Hematopoietic multipotent progenitor cell treated with erythropoietin and hydrocortisone succinate and interleukin-3 and kit ligand, for 15 days (in vitro differentiated cells): Measurements from ENCODE around the gene ITGA7.

ENCODE experiments used
- DNase-seq: peaks from one replicate; pipeline ENCODE4 v3.0.0-alpha.2; 2015; ENCODE audit warnings: low spot score

The ITGA7 gene

DNA sequence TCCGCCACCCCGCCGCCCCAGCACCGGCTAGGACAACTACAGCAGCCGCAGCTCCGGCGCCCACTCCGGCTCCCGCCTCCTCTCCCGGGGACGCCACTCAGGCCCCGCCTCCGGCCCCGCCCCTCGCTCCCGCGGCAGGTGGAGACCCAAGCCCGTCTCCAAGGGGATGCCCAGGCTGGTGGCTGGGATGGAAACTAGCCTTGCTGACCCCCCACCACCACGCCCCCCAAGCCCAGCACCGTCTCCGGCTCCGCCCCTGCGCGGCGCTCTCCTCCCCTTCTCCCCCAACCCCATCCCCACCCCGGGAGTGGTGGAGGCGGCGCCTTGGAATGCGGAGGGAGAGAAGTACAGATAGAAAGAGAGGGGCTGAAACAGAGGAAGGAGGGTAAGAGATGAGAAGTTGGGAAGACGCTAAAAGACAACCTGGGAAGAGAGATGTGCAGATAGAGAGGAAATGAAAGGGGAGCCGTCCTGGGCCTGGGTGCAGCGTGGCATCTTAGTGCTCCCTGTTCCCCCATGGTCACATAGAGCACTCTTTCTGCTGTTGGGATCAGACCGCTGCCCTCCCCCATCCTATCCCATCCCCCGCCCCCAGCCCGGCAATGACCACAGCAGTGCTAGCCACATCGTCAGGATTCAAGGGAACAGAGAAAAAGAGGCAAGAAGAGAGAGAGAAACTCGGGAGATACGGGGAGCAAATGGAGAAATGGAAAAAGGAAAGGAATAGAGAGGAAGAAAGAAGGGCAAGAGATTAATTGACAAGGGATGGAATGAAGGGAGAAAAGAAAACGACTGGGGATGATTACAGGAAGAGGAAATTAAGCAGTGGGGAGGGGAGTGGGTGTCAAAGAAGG is at the start of gene ITGA7:
ITGA7 (minus strand) TSS at position 64 of the 854 bp plus-strand sequence. CDS start 222 bp downstream, outside the sequence.
- no peak for DNase-seq

DNA sequence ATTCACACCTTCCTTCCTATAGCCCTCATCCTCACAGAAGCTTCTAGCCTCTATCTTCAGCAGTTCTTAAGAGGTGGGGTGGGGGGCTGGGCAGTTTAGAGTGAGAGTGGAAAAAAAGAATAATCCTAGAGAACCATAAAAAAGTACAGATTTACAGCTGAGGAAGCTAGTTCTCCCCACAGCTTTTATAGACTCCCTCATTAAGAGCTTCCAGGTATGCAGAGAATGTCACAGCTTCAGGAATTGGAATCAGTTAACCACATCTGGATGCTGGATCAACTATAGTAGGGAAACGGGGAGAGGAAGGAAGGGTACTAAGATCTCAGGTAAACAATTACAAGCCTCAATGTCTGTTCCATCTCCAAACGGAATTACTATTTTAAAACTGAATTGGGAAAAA is 47.5 kb upstream of the ITGA7 start:
- DNase-seq: no peak

GRCh38 chr12:55748230-55748993 is 40.7 kb upstream of the ITGA7 start:
- DNase-seq: no peak

GRCh38 chr12:55746913-55747231 is 39.2 kb upstream of the ITGA7 start:
- DNase-seq: no peak

DNA sequence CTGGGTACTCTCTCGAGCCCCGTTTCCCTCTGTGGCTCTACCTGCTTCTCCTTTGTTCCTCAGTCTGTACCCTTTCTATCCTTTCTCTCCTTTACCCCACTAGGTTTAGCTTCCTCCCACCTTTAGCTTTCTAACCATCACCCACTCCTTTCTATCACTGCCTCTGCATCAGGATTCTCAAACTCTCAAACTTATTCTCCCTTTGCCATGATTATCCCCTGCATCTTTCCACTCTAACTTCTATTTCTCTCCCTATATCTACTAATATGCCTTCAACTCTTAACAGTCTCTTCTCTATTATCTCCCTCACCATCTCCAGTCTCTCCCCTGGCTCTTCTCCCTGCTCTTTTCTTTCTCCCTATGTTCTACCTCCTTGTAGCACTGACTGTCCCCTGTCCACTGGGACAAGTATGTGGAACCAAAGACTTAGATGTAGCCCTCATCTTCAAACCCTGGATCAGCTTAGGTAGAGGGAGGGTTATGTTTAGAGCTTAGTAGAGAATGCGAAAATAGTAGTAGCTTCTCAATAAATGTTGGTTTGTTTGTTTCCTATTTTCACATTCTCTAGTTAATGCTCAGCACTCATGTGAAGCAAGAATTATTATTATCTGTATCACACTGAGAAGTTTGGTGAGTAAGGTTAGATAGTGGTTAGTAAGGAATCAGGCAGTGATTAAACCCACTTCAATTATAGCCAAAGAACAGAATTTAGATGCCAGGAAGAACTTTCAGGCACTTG is 38.6 kb upstream of the ITGA7 start:
- DNase-seq: no peak

GRCh38 chr12:55745361-55746173 is 37.9 kb upstream of the ITGA7 start:
- no peak for DNase-seq

DNA sequence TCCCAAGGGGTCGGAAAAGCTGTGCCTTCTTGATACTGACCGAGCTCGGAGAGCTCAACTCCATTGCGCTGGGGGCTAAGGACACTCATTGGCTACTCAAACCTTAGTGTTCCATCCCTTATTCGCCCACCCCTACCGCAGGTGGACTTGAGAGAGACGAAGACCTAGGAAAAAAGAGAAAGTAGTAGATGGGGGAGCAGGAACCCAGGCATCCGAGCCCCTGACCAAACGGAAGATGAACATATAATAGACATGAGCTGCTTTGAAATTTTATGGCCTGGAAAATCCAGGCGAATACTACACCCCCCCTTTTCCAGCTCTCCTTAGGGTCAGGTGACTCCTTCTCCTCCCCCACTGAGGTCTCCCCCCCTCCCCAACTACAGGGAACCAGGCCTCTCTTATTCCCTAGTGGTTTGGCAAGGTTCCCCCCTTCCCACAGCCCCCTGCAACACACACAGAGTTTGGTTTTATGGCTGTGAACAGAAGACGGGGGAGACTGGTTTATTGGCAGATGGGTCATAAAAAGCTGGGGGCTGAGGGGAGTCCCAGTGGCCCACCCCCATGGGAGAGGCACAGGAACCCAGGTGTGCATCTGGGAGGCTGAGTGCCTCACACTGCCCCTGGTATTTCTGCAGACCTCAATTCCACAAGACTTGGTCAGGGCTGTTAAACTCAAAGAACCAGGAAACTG is 36.8 kb upstream of the ITGA7 start:
- no peak for DNase-seq

GRCh38 chr12:55743406-55744339 is 36.0 kb upstream of the ITGA7 start:
- peak; percentile 29 for DNase-seq

GRCh38 chr12:55742719-55743405 is 35.2 kb upstream of the ITGA7 start, which contains the start of gene GDF11:
GDF11 (plus strand) TSS chr12:55743122; CDS start chr12:55743317, 195 bp downstream.
- no peak for DNase-seq

DNA sequence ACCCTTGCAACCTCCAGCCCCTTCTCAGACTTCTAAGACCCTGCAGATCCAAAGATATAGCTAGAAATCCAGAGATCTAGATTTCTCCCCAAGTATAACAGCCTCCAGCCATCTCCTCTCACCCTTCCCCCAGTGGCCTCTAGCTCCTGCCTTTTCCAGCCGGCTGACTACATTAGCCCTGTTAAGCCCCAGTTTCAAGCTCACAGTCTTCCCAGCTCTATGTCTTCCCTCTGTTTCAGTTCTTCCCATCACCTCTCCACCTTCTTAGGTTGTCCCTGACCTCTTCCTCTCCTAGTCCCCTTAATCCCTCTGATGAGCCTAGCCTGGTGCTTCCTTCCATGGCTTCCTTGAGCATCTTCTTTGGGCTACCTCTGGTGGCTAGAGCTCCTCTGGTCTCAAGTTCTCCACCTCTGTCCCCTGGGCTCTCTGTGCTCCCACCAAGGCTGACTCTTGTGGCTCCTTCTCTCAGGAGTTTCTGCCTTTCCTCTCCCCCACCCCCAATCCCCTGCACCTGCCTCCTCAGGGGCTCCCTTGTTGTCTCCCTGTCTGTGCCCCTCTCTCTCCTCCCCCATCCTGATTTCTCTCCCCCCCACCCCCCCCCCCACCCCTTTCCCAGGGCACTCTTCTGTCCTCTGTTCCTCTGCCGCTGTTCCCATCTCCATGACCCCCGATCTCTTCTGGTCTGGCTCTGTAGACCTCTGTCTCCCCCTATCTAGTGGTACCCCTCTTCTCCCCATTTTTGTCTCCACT is 34.4 kb upstream of the ITGA7 start:
- DNase-seq: no peak

DNA sequence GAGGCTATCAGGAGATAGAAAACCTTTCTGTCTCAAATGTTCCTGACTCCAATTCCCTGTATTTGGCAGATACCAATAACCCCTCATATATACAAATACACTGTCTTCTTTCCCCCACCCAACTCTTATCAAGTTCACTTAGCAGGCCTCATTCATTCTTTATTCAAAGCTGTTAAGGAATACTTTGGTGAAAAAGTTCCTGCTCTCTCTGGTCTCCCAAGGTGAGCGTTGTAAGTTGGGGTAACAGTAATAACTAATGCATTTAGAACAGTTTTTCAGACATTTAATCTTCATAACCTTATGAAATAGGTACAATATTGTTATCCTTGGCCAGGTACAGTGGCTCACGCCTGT is 31.3 kb upstream of the ITGA7 start:
- DNase-seq: no peak

GRCh38 chr12:55738123-55739024 is 30.7 kb upstream of the ITGA7 start:
- DNase-seq: peak; percentile 87

DNA sequence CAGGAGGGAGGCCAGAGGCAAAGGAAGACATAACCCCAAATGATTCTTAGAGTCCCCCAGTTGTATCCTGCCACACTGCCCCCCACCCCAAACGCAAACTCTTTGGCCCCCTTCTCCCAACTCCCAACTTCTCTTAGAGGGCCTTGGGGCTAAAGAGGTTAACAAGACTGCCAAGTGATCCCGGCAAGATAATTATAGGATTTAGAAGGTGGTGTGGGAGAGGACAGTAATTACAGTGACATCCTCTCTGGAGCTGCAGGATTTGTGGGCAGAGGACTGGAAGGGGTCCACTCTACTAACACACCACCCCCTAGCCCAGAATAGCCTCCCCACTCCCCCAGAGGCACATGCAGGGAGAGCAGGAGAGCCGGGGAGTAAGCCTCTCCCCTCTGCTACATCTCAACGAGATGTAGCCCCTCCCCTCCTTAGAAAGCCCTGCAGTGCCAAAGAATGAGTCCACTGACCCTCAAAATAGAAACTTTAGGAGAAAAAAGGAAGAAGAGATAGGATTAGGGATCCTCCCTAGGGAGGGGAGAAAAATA is 29.9 kb upstream of the ITGA7 start:
- no peak for DNase-seq

- peak; percentile 47 for DNase-seq
Observed at GRCh38 chr12:55736780-55737580, 29.3 kb upstream of the ITGA7 start.

DNA sequence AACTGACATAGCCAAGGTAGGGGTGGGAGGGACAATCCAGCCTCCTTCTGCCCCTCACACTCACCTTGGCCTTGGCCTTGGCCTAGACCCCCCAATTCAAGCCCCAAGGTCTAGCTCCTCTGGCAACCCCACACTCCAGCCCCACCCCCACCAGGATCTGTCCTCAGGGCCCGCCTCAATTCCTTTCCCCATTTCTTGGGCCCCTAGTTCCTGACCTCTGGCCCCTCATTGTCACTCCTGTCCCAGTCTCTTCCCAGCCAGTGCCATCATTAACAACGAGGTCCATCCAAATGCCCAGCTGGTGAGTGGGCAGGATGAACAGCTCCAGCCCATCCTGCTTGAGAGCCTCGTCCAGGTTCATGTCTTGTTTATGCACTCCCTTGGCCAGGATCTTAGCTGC is 28.4 kb upstream of the ITGA7 start:
- DNase-seq: no peak

DNA sequence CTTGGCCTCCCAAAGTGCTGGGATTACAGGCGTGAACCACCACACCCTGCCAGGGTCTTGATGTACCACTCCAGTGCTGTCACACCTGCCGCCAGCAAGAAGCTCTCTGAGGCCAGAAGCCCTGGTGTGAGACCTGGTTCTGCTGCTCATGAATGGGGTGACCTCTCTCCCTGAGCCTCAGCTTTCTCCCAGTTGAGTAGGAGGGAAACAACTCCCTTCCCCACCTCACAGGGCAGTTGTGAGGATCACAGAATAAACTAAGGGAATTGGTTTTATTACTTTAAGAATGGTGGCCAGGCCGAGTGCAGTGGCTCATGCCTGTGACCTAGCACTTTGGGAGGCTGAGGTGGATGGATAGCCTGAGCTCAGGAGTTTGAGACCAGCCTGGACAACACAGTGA is 26.9 kb upstream of the ITGA7 start:
- DNase-seq: no peak

DNA sequence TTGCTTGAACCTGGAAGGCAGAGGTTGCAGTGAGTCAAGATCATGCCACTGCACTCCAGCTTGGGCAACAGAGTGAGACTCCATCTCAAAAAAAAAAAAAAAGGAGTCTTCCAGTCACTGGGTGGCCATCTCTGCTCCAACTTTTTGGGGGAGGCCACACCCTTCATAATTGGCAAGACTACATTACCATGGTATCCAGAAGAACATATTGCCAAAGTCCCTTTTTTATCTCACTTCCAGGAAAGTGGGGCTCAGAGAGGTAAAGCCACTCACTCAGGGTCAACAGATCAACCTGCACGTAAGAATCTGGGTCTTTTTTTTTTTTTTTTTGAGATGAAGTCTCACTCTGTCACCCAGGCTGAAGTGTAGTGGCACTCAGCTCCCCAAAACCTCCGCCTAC is 26.2 kb upstream of the ITGA7 start:
- peak; percentile 29 for DNase-seq
